Measurements from ENCODE around the gene TREX2. TPM values are rescaled to one million over a fixed set of nuclear protein-coding genes. Genes with fewer than 3 reads are reported as not detected.

The TREX2 gene
- total and polyA plus RNA-seq, 2 experiments from 2014 or later, result 0.81 to 1.7 TPM

GRCh38 chrX:153468008-153468580, 22.2 kb upstream of the TREX2 start (continued):
- TF ChIP-seq ZNF462 (CRISPR knock-in tag; IDR thresholded peaks at IDR 0.05) (no peak), POLR2AphosphoS5 (IDR thresholded peaks at IDR 0.05; ENCODE audit: low read depth) (no peak)

- H3K27me3 ChIP-seq (ENCODE audit: insufficient read depth), result no peaks in the 10 kb centered on the region
- TF ChIP-seq NANOG (IDR thresholded peaks at IDR 0.05; ENCODE audit: borderline replicate concordance) (no peak), ETS1 (IDR thresholded peaks at IDR 0.05) (no peak), ZNF462 (CRISPR knock-in tag; IDR thresholded peaks at IDR 0.05) (no peak)
- H2AFZ ChIP-seq, result no peak overlapping the region
- no peak overlapping the region for H3K27ac Mint-ChIP-seq
- no peak for DNase-seq (ENCODE audit: low spot score)
- peaks cover 18% of the 10 kb centered on the region; the same call in 2 of the 3 replicates for H3K36me3 Mint-ChIP-seq (ENCODE audit: low read depth)
- H3K4me1 Mint-ChIP-seq, result 0 out of 3 replicates have a peak, but pooled peaks cover 2% of the 10 kb centered on the region
- H3K4me3 Mint-ChIP-seq, result no peak overlapping the region
- H3K36me3 ChIP-seq (ENCODE audit: insufficient read depth), result no peaks in the 10 kb centered on the region
- peaks cover 15% of the 10 kb centered on the region for H3K27me3 Mint-ChIP-seq (ENCODE audit: insufficient read depth, low read depth, poor library complexity)
- no peaks in the 10 kb centered on the region for H3K4me1 ChIP-seq (ENCODE audit: insufficient read depth)
- no peak overlapping the region for H3K27ac ChIP-seq (ENCODE audit: low read depth)
- H3F3A ChIP-seq (replicated peaks; ENCODE audit: low read depth), result no peaks in the 10 kb centered on the region
- H3K79me2 ChIP-seq (replicated peaks; ENCODE audit: insufficient read depth), result no peaks in the 10 kb centered on the region
- ATAC-seq, result no peak
- H3K9me3 Mint-ChIP-seq, result no peaks in the 10 kb centered on the region
- no peaks in the 10 kb centered on the region; the same call in 1 of the 2 replicates for H4K20me1 ChIP-seq (replicated peaks; ENCODE audit: insufficient read depth)
- no peak overlapping the region for H3K4me3 ChIP-seq
- no peak overlapping the region for H3K4me2 ChIP-seq
- H3K9me2 ChIP-seq (ENCODE audit: insufficient read depth), result no peaks in the 10 kb centered on the region
Observed at GRCh38 chrX:153465691-153466380, 20.0 kb upstream of the TREX2 start.

Data from GM23338 (cell line).